HG03066 (cell line): Measurements from ENCODE around the gene ISG15.
"Not testable (repeated sequence)": the region's sequence is repeated elsewhere in the genome, so short reads cannot be mapped to it uniquely, and the experiment has no call there.

ENCODE experiments used
- ATAC-seq: cut with Tn5 transposase; IDR thresholded peaks from one replicate; pipeline ENCODE4 v1.9.1; 2021; ENCODE audit warnings: low read depth; ENCODE audit not compliant: unreplicated experiment

ISG15 gene

GRCh38 chr1:974687-975328 is 38.5 kb upstream of the ISG15 start:
- no peak for ATAC-seq

GRCh38 chr1:975365-975764 is 37.9 kb upstream of the ISG15 start:
- ATAC-seq = no peak

GRCh38 chr1:975896-976683 is 37.2 kb upstream of the ISG15 start:
- no peak for ATAC-seq

GRCh38 chr1:976791-977190 is 36.5 kb upstream of the ISG15 start:
- ATAC-seq = not testable (repeated sequence)

GRCh38 chr1:978069-978834 is 35.0 kb upstream of the ISG15 start:
- ATAC-seq = no peak

- ATAC-seq = no peak
Observed at GRCh38 chr1:978835-979743, 34.2 kb upstream of the ISG15 start.

GRCh38 chr1:979744-980072 is 33.6 kb upstream of the ISG15 start:
- no peak for ATAC-seq

GRCh38 chr1:980137-980571 is 33.1 kb upstream of the ISG15 start:
- ATAC-seq = no peak

GRCh38 chr1:980602-981395 is 32.5 kb upstream of the ISG15 start:
- ATAC-seq = no peak

- no peak for ATAC-seq
Observed at GRCh38 chr1:981491-981954, 31.8 kb upstream of the ISG15 start.

- ATAC-seq = no peak
Observed at GRCh38 chr1:981955-982558, 31.2 kb upstream of the ISG15 start, which contains the start of gene PERM1. PERM1 (minus strand) TSS chr1:982093; CDS start chr1:981029, 1,064 bp downstream.

GRCh38 chr1:982765-983436 is 30.4 kb upstream of the ISG15 start:
- no peak for ATAC-seq

GRCh38 chr1:983798-984475 is 29.4 kb upstream of the ISG15 start:
- ATAC-seq = no peak

GRCh38 chr1:984476-984814 is 28.9 kb upstream of the ISG15 start:
- no peak for ATAC-seq

- no peak for ATAC-seq
Observed at GRCh38 chr1:985126-985525, 28.2 kb upstream of the ISG15 start.

- not testable (repeated sequence) for ATAC-seq
Observed at GRCh38 chr1:988061-988460, 25.2 kb upstream of the ISG15 start.

GRCh38 chr1:991275-991674 is 22.0 kb upstream of the ISG15 start:
- not testable (repeated sequence) for ATAC-seq

GRCh38 chr1:991895-992294 is 21.4 kb upstream of the ISG15 start:
- no peak for ATAC-seq
